Calu3 (cell line): ENCODE data around the gene IRAK1. TPM values are rescaled to one million over a fixed set of nuclear protein-coding genes. Genes with fewer than 3 reads are reported as not detected.
"Not testable (repeated sequence)": the region's sequence is repeated elsewhere in the genome, so short reads cannot be mapped to it uniquely, and the experiment has no call there.

ENCODE experiments used
- BruUV-seq: library from RNA; stranded (reverse); fragments of 400-500 nt; replicated peaks from 2 replicates; lab custom pipeline; 2021; lab: Mats Ljungman, UMichigan
- CTCF ChIA-PET: fragments of 300-600 bp; sonication (Branson Sonifier 250); formaldehyde crosslinking; loops from one replicate; lab custom pipeline; 2022; ENCODE audit warnings: antibody characterized with exemption; lab: Charles Lee
- DNase-seq: peaks from one replicate; pipeline ENCODE4 v3.0.0; 2022
- H3K27ac Mint-ChIP-seq: one replicate; pipeline ENCODE4 v1.8.0; 2022; ENCODE audit warnings: mixed read lengths; ENCODE audit not compliant: unreplicated experiment
- H3K27me3 Mint-ChIP-seq: one replicate; pipeline ENCODE4 v1.8.0; 2022; ENCODE audit warnings: mixed read lengths; ENCODE audit not compliant: unreplicated experiment
- H3K36me3 Mint-ChIP-seq: one replicate; pipeline ENCODE4 v1.8.0; 2022; ENCODE audit warnings: mild to moderate bottlenecking, moderate library complexity, mixed read lengths; ENCODE audit not compliant: insufficient read depth, unreplicated experiment
- H3K4me1 Mint-ChIP-seq: one replicate; pipeline ENCODE4 v1.8.0; 2022; ENCODE audit warnings: mild to moderate bottlenecking, low read depth, mixed read lengths; ENCODE audit not compliant: unreplicated experiment
- H3K4me3 Mint-ChIP-seq: one replicate; pipeline ENCODE4 v1.8.0; 2022; ENCODE audit warnings: mild to moderate bottlenecking, low read depth, moderate library complexity, mixed read lengths; ENCODE audit not compliant: unreplicated experiment
- H3K9me3 Mint-ChIP-seq: one replicate; pipeline ENCODE4 v1.8.0; 2022; ENCODE audit warnings: low read depth, mixed read lengths; ENCODE audit not compliant: unreplicated experiment
- intact Hi-C: fragments of 100-400 bp; cut with micrococcal nuclease; formaldehyde crosslinking; loops from one replicate; pipeline ENCODE4 v1.10.0; 2022; ENCODE audit not compliant: unreplicated experiment
- total RNA-seq: library from RNA; stranded (reverse); gene quantifications from 2 replicates; pipeline ENCODE4 v1.2.3, GENCODE V29; 2022
- TF ChIP-seq, protein P1 (sequence below): fragments of 200-600 bp; IDR thresholded peaks from one replicate; pipeline ENCODE4 v1.8.0; 2022; ENCODE audit warnings: antibody characterized with exemption; ENCODE audit not compliant: unreplicated experiment

The IRAK1 gene
- total RNA-seq, 1 experiment from 2014 or later: 194 TPM

DNA sequence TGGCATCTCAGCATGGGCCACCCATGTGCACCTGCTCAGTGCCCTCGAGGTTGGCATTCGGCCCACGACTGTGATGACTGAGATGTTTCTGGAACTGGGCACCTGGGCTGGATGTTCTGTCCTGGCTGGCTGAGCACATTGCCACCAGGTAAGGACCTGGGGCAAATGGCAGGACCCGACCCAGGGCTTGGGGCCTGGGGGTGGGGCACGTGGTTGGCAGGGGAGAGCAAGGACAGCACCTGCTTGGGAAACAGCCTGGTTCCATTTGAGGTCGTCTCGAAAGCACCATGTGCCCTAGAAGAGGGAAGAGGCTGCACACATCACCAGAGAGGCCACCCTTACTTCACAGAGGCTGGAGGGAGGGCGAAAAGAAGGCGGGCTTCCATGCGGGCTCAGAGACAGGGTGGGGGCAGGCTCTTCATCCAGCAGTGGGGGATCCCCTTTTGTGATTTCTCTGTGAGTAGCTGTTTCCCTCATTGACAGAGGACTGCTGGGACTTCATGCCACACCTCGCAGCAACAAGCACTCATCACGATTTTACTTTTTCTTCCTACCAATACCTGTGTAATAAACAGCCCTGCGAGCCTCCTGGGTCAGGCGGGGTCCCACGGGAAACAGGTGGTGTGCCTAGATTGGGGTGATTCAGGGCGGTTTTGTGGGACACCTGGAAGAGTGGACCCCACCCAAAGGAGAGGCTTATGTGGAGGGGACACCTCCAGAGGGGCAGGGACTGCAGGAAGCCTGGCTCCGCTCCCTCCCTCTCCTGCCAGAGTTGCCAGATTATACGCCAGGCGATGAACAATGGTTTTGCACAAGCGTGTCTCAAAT lies 35.1 kb downstream of the IRAK1 start:
- no peak for DNase-seq
- intact Hi-C loops: no loop called here
- no TSS peak for BruUV-seq
- Mint-ChIP-seq H3K27ac (no peak overlapping the region), H3K9me3 (no peaks in the 10 kb centered on the region), H3K4me1 (no peaks in the 10 kb centered on the region), H3K27me3 (no peaks in the 10 kb centered on the region), H3K4me3 (no peak overlapping the region), H3K36me3 (peaks cover 5% of the 10 kb centered on the region)
- CTCF ChIA-PET: no interaction called here
- TF ChIP-seq, protein P1, sequence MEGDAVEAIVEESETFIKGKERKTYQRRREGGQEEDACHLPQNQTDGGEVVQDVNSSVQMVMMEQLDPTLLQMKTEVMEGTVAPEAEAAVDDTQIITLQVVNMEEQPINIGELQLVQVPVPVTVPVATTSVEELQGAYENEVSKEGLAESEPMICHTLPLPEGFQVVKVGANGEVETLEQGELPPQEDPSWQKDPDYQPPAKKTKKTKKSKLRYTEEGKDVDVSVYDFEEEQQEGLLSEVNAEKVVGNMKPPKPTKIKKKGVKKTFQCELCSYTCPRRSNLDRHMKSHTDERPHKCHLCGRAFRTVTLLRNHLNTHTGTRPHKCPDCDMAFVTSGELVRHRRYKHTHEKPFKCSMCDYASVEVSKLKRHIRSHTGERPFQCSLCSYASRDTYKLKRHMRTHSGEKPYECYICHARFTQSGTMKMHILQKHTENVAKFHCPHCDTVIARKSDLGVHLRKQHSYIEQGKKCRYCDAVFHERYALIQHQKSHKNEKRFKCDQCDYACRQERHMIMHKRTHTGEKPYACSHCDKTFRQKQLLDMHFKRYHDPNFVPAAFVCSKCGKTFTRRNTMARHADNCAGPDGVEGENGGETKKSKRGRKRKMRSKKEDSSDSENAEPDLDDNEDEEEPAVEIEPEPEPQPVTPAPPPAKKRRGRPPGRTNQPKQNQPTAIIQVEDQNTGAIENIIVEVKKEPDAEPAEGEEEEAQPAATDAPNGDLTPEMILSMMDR: no peak

- intact Hi-C loops: no loop called here
- Mint-ChIP-seq H3K36me3 (peaks cover 5% of the 10 kb centered on the region), H3K27ac (no peak overlapping the region), H3K27me3 (no peaks in the 10 kb centered on the region), H3K4me3 (no peak overlapping the region), H3K4me1 (no peaks in the 10 kb centered on the region), H3K9me3 (no peaks in the 10 kb centered on the region)
- CTCF ChIA-PET: no interaction called here
- DNase-seq: no peak
- BruUV-seq: no TSS peak
- TF ChIP-seq, protein P1: no peak
Observed at GRCh38 chrX:153983321-153983801, 36.3 kb downstream of the IRAK1 start.

- H3K27ac Mint-ChIP-seq: no peak overlapping the region
- DNase-seq: no peak
Observed at GRCh38 chrX:153981771-153982533, 37.8 kb downstream of the IRAK1 start.

DNA sequence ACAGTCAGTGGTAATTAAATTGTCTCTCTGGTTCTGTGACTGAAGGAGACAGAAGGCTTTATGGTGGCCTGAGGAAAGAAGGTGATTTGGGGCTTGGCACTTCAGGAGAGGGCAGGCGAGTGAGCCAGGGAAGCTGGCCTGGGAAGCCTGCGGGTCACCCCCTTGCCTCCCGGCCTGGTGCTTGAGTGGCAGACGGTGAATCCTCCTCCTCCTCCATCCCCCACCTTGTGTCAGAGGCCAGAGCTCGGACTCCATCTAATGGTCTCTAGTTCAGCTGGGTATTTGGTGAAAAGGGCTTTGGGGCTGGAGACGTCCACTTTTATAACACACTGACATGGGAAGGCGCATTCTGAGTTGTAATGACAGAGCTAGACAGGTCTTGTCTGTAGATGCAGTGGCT lies 38.5 kb downstream of the IRAK1 start:
- H3K27me3 Mint-ChIP-seq: no peaks in the 10 kb centered on the region
- BruUV-seq: no TSS peak
- TF ChIP-seq, protein P1: no peak
- no peaks in the 10 kb centered on the region for H3K4me1 Mint-ChIP-seq
- intact Hi-C loops: no loop called here
- no peak for DNase-seq
- CTCF ChIA-PET: interaction anchor here (0.6 kb wide), 1 partner anchor 11 kb away, joined by 3 read pairs; no protein-coding TSS in a partner anchor
- no peak overlapping the region for H3K27ac Mint-ChIP-seq
- H3K36me3 Mint-ChIP-seq: peaks cover 5% of the 10 kb centered on the region
- H3K4me3 Mint-ChIP-seq: no peak overlapping the region
- H3K9me3 Mint-ChIP-seq: no peaks in the 10 kb centered on the region

More at GRCh38 chrX:153981771-153982533, 37.8 kb downstream of the IRAK1 start:
- Mint-ChIP-seq H3K27me3 (no peaks in the 10 kb centered on the region), H3K36me3 (peaks cover 5% of the 10 kb centered on the region), H3K4me3 (no peak overlapping the region), H3K9me3 (no peaks in the 10 kb centered on the region), H3K4me1 (no peaks in the 10 kb centered on the region)
- BruUV-seq: no TSS peak
- CTCF ChIA-PET: no interaction called here
- intact Hi-C loops: no loop called here
- TF ChIP-seq, protein P1: no peak

DNA sequence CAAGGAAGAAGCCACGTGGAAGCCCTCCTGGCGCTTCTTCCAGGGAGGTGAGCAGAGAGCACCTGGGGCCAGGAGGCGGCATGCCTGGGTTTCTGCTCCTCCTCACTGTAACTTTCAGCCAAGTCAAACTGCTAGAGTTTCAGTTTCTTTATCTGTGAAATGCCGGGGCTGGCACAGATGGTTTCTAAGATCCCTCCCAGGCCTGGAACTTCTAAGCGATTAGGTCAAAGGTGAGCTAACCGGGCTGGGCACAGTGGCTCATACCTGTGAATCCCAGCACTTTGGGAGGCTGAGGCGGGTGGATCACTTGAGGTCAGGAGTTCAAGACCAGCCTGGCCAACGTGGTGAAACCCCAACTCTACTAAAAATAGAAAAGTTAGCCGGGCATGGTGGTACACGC lies 39.3 kb downstream of the IRAK1 start:
- not testable (repeated sequence) for H3K27me3 Mint-ChIP-seq
- CTCF ChIA-PET: interaction anchor here (0.8 kb wide), 1 partner anchor 496 kb away, joined by 3 read pairs; no protein-coding TSS in a partner anchor

More for the DNA sequence above, 39.3 kb downstream of the IRAK1 start:
- H3K4me3 Mint-ChIP-seq, H3K9me3 Mint-ChIP-seq, H3K27ac Mint-ChIP-seq, BruUV-seq, H3K36me3 Mint-ChIP-seq, intact Hi-C loops, H3K4me1 Mint-ChIP-seq, DNase-seq: not testable (repeated sequence)
